Hepatocyte (in vitro differentiated cells): ENCODE results near the gene PCDH9.

Source experiments
- CTCF ChIP-seq: fragments of 200-600 bp; sonication (generic); IDR thresholded peaks from 2 replicates; pipeline ENCODE4 v1.5.1; 2016; ENCODE audit warnings: antibody characterized with exemption, mild to moderate bottlenecking; ENCODE audit not compliant: poor library complexity
- EZH2 ChIP-seq: fragments of 200-600 bp; sonication (generic); IDR thresholded peaks from 2 replicates; pipeline ENCODE4 v1.6.1; 2016; ENCODE audit warnings: antibody characterized with exemption, mild to moderate bottlenecking, borderline replicate concordance
- EZH2phosphoT487 ChIP-seq: fragments of 200-600 bp; sonication (generic); IDR thresholded peaks from one replicate; pipeline ENCODE4 v1.6.1; 2018; ENCODE audit warnings: antibody characterized with exemption, mild to moderate bottlenecking, low read depth, moderate library complexity; ENCODE audit not compliant: unreplicated experiment, severe bottlenecking

- TF ChIP-seq EZH2: no peak
- no peak for TF ChIP-seq CTCF
- TF ChIP-seq EZH2phosphoT487: no peak
Measured at GRCh38 chr13:66926851-66927524, 303.1 kb downstream of the PCDH9 start.
